Activated naive CD4-positive, alpha-beta T cell treated with anti-CD3 and anti-CD28 coated beads, Interleukin-2, amount 10 ng/mL, durations not matched to agents 7 days and 5 days (primary cell): Measurements from ENCODE around the gene MLLT3.

Experiments used
- CTCF ChIA-PET: fragments of 350-600 bp; sonication (Branson Sonifier 250); formaldehyde crosslinking; loops from one replicate; lab custom pipeline; 2021; ENCODE audit warnings: antibody characterized with exemption; lab: Charles Lee
- DNase-seq: peaks from one replicate; pipeline ENCODE4 v3.0.0-alpha.2; 2020
- H3K27ac Mint-ChIP-seq: one replicate; pipeline ENCODE4 v1.8.0; 2021; ENCODE audit warnings: mild to moderate bottlenecking, moderate library complexity, mixed read lengths
- H3K27me3 Mint-ChIP-seq: one replicate; pipeline ENCODE4 v1.8.0; 2021; ENCODE audit warnings: mild to moderate bottlenecking, mixed read lengths
- H3K36me3 Mint-ChIP-seq: one replicate; pipeline ENCODE4 v1.8.0; 2021; ENCODE audit warnings: mixed read lengths
- H3K4me1 Mint-ChIP-seq: one replicate; pipeline ENCODE4 v1.8.0; 2021; ENCODE audit warnings: mixed read lengths
- H3K4me3 Mint-ChIP-seq: one replicate; pipeline ENCODE4 v1.8.0; 2021; ENCODE audit warnings: mild to moderate bottlenecking, moderate library complexity, mixed read lengths
- H3K9me3 Mint-ChIP-seq: one replicate; pipeline ENCODE4 v1.8.0; 2021; ENCODE audit warnings: mixed read lengths

Gene MLLT3

DNA sequence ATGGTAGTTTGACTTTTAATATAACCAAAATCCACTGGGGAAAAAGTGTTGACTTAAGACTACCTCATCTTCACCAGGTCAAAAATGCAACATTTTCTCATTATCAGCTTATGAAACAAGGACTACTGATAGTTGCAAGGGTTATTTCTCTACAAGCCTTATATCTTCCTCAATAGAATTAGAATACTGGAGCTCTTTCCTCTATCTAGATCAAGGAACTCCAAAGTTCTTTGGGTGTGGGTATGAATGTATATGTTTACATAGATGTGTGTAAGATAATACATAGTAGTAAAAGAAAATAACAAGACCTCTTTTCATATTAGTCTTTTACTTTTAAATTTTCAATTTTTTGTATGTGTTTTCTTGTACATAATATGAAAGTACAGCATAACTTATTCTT, 244.5 kb downstream of the MLLT3 start:
- H3K27me3 Mint-ChIP-seq = no peaks in the 10 kb centered on the region
- H3K27ac Mint-ChIP-seq = no peak overlapping the region
- H3K4me1 Mint-ChIP-seq = peaks cover 64% of the 10 kb centered on the region
- no peaks in the 10 kb centered on the region for H3K9me3 Mint-ChIP-seq
- no peak for DNase-seq
- no peak overlapping the region for H3K4me3 Mint-ChIP-seq
- CTCF ChIA-PET = no interaction called here
- H3K36me3 Mint-ChIP-seq = peaks cover 61% of the 10 kb centered on the region

DNA sequence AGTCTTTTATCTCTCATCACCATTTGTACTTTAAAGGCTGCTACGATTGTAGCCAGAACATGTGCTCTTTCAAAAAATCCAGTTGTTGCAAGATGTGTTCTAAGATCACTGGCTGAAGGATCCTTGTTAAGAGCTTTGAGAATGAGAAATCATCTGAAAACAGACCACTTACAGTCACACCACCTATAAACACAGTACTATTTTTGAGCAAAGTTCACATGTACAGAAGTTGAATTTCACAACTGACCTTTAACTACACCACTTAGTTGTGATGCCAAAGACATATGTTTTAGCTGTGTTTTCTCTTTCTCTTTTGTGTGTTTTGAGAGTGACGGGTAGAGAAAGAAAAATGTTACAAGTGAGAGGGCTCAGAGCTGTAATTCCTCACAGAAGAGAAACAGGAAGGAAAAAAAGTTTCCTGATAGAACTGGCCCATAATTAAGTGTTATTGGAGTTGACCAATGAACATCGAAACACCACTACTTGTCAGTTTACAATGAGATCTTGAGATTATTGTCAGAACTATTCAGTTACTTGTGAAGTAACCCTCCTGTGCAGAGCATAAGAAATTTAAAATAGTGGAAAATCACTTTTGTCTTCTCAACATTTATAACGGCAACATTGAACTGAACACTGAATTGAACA, 245.4 kb downstream of the MLLT3 start:
- Mint-ChIP-seq H3K36me3 (peaks cover 54% of the 10 kb centered on the region), H3K27me3 (no peaks in the 10 kb centered on the region), H3K9me3 (no peaks in the 10 kb centered on the region), H3K27ac (peak overlapping the region; percentile 70), H3K4me3 (peak overlapping the region; percentile 5), H3K4me1 (peaks cover 57% of the 10 kb centered on the region)
- CTCF ChIA-PET = no interaction called here
- DNase-seq = no peak

DNA sequence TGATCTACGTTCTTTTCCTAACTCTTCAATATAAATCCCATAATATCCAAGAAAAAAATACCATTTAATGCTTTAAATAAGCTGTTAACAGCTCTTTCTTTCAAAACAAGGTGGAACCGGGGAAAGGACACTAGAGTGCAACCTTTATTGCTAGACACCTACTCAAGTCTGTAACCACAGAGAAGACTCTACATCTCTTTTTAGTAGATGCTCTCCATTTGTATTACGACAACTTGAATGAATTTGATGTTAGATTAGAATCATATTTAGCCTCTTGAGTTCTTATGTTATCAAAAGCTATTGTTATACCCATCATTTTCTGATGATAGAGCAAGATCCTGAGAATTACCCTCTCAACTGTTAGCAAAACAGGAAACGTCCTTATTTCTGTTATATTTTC, 246.3 kb downstream of the MLLT3 start:
- no peaks in the 10 kb centered on the region for H3K27me3 Mint-ChIP-seq
- no peak for DNase-seq
- peaks cover 66% of the 10 kb centered on the region for H3K4me1 Mint-ChIP-seq
- no peak overlapping the region for H3K4me3 Mint-ChIP-seq
- H3K27ac Mint-ChIP-seq = peak overlapping the region; percentile 64
- no peaks in the 10 kb centered on the region for H3K9me3 Mint-ChIP-seq
- peaks cover 61% of the 10 kb centered on the region for H3K36me3 Mint-ChIP-seq
- CTCF ChIA-PET = no interaction called here

DNA sequence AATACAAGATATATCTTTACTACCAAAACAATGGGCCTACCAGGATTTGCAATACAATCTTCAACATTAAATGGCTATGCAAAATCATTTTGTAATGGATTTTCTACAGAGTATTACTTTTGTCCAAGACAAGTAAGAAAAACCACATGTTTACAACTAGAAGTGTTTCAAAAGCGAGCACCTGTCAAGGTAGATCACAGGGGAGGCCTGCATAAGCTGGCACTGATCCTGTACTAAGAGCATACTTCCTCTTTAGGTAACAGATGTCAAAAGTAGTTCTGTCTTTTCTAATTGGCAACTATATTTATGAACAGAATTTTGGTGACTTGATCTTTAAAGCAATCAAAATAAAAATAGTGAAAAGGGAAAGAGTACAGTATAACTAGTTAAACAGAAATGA, 249.0 kb downstream of the MLLT3 start:
- H3K27me3 Mint-ChIP-seq = no peaks in the 10 kb centered on the region
- H3K9me3 Mint-ChIP-seq = no peaks in the 10 kb centered on the region
- H3K27ac Mint-ChIP-seq = peak overlapping the region; percentile 70
- CTCF ChIA-PET = no interaction called here
- H3K4me3 Mint-ChIP-seq = no peak overlapping the region
- H3K36me3 Mint-ChIP-seq = peaks cover 69% of the 10 kb centered on the region
- peaks cover 81% of the 10 kb centered on the region for H3K4me1 Mint-ChIP-seq
- no peak for DNase-seq

DNA sequence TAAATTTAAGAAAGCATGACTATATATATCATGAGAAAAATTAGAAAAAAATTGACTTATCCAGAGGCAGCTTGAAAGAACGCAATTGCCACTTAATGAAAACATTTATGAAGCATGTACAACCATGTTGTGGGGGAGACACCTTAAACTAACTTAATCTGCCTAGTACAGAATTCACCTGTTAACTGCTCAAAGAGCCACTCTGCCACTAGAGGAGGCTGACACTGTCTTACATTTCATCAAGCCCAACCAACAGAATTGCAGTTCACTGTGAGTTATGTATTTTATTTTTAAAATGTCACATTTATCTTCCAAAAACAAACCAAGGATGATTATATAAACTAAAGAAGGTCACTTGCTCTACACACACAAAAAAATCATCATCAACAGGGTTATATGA, 252.9 kb downstream of the MLLT3 start:
- no peak for DNase-seq
- Mint-ChIP-seq H3K36me3 (peaks cover 72% of the 10 kb centered on the region), H3K27ac (no peak overlapping the region), H3K27me3 (no peaks in the 10 kb centered on the region), H3K4me3 (no peak overlapping the region), H3K9me3 (peaks cover 7% of the 10 kb centered on the region), H3K4me1 (peaks cover 71% of the 10 kb centered on the region)
- CTCF ChIA-PET = interaction anchor here (1.0 kb wide), 1 partner anchor 572 kb away, joined by 3 read pairs; no protein-coding TSS in a partner anchor

DNA sequence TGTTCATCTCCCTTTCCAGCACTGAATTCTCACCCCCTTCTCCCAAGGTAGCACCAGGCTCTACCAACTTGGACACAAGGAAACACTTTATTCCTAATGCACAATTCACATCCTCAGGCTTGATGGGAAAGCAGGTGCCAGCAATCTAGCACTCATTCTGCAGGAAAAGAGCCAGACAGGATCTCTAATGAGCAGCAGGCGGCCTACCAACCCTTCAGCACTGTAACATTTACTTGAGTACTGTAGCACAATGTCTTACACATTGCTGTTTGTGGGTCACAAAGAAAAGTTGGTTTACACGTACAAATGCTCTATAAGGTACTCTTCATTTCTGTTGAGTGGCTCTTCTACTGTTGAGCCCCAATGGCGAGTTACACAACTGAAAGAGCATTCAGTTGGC, 254.4 kb downstream of the MLLT3 start:
- peaks cover 68% of the 10 kb centered on the region for H3K4me1 Mint-ChIP-seq
- CTCF ChIA-PET = interaction anchor here (0.7 kb wide), 1 partner anchor 9 kb away, joined by 7 read pairs; no protein-coding TSS in a partner anchor
- no peak for DNase-seq
- no peak overlapping the region for H3K4me3 Mint-ChIP-seq
- H3K27me3 Mint-ChIP-seq = no peaks in the 10 kb centered on the region
- H3K36me3 Mint-ChIP-seq = peaks cover 77% of the 10 kb centered on the region
- no peak overlapping the region for H3K27ac Mint-ChIP-seq
- peaks cover 7% of the 10 kb centered on the region for H3K9me3 Mint-ChIP-seq

DNA sequence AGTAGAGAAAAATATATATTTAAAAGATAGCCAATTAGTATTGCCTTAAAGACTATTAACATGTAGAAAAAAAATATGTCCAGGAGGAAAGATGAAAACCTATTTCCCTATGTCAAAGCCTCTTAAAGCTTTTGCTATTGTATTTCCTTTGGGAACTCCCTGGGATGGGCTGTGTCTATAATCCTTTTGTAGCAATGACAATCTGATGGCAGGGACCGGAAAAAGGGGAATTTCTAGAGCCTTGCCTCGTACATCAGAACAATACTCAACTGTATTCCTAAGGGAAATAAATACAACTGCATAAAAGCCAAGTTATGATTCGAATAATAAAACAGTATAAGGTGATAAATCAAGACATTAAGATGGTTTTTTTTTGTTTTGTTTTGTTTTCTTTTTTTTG, 257.3 kb downstream of the MLLT3 start:
- H3K27me3 Mint-ChIP-seq = no peaks in the 10 kb centered on the region
- peaks cover 76% of the 10 kb centered on the region for H3K4me1 Mint-ChIP-seq
- H3K27ac Mint-ChIP-seq = no peak overlapping the region
- CTCF ChIA-PET = interaction anchor here (1.1 kb wide), 1 partner anchor 157 kb away, joined by 3 read pairs; no protein-coding TSS in a partner anchor
- DNase-seq = no peak
- peaks cover 7% of the 10 kb centered on the region for H3K9me3 Mint-ChIP-seq
- H3K36me3 Mint-ChIP-seq = peaks cover 82% of the 10 kb centered on the region
- H3K4me3 Mint-ChIP-seq = no peak overlapping the region

DNA sequence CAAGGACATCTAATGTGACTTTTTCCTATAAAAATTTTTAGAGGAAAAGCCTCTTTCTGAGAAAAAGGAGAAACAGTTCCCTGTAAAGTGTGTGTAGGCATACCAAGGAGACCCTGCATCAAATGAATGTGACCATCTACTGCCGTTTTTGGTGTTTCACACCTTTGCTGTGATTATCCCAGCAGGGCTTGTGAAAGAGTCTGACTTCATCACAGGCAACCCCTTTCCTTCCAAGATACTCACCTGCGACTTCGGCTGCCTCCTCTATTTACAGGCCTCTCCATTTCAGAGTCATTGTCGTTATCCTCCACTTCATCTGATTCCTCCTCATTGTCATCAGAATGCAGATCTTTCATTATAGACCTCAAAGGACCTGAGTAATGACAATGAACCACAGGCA, 259.1 kb downstream of the MLLT3 start:
- DNase-seq = no peak
- no peaks in the 10 kb centered on the region for H3K27me3 Mint-ChIP-seq
- H3K4me3 Mint-ChIP-seq = no peak overlapping the region
- H3K9me3 Mint-ChIP-seq = peaks cover 7% of the 10 kb centered on the region
- H3K4me1 Mint-ChIP-seq = peaks cover 78% of the 10 kb centered on the region
- peaks cover 83% of the 10 kb centered on the region for H3K36me3 Mint-ChIP-seq
- peak overlapping the region; percentile 90 for H3K27ac Mint-ChIP-seq
- CTCF ChIA-PET = no interaction called here

DNA sequence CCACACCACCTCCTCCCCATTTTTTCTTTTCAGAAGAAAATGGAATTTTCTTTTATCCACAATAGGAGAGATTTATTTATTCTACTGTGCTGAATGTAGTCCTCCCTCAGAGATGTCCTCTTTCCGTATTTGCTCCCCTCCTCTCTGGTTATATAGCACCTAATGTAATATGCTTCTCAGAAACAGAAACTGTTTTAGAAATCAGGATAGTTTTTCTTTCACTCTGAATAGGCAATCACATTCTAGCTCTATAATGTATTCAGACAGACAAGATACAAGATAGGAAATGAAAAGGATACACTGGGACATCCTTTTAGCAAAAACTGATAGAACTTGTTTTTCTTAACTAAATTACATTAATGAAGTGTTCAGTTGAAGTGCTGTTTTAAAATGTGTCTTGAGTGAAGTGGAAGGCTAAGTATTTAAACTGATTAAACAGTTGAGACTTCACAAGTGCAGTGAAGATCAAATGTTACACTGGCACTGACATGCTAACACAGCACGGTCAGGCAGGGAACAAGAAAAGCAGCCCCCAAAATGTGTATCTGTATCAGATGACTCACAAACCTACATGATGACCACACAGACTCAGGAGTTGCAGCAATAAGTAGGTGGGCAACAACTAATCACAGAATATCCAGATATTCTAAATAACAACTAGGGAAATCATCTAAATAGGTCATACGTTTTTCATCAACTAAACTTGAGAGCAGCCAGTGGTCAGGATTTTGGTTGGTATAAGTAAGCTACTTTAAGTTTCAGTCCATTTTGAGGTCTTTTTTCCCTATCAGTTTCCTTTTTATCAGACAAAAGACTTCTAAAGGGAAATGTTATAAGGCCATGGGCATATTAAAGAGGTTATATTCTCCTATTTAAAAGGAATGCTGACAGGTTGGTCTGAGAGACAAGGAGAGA, 260.4 kb downstream of the MLLT3 start:
- Mint-ChIP-seq H3K9me3 (peaks cover 4% of the 10 kb centered on the region), H3K36me3 (peaks cover 86% of the 10 kb centered on the region), H3K27me3 (no peaks in the 10 kb centered on the region), H3K27ac (peak overlapping the region; percentile 90), H3K4me3 (peak overlapping the region; percentile 53), H3K4me1 (peaks cover 81% of the 10 kb centered on the region)
- no peak for DNase-seq
- CTCF ChIA-PET = interaction anchor here (0.6 to 1.8 kb wide), 2 partner anchors 261 to 416 kb away, joined by 3 to 7 read pairs; partner anchors contain the start of gene MLLT3

DNA sequence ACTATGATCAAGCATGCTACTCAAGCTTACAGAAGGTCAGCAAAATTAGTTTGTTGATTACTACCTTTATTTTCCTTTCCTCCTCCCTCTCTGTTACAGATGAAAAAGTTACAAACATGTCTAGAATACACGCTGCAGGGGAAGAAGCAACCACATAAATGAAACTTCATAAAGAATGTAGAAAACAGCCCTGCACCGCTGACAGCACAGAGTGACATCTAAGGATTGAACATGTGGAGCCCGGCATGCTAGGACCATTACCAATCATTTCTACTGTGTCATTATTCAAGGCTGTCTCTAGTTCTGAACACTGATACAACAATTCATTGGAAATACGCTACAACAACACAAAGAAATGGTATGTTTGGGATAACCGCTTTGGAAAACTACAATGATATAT, 261.1 kb downstream of the MLLT3 start:
- peaks cover 82% of the 10 kb centered on the region for H3K36me3 Mint-ChIP-seq
- CTCF ChIA-PET = interaction anchor here (1.0 to 1.8 kb wide), 3 partner anchors 91 to 415 kb away, joined by 3 to 7 read pairs (median 3); partner anchors contain the start of gene MLLT3
- no peaks in the 10 kb centered on the region for H3K9me3 Mint-ChIP-seq
- peak overlapping the region; percentile 90 for H3K27ac Mint-ChIP-seq
- H3K4me3 Mint-ChIP-seq = peak overlapping the region; percentile 45
- H3K27me3 Mint-ChIP-seq = no peaks in the 10 kb centered on the region
- H3K4me1 Mint-ChIP-seq = peaks cover 83% of the 10 kb centered on the region
- peak; percentile 37 for DNase-seq

DNA sequence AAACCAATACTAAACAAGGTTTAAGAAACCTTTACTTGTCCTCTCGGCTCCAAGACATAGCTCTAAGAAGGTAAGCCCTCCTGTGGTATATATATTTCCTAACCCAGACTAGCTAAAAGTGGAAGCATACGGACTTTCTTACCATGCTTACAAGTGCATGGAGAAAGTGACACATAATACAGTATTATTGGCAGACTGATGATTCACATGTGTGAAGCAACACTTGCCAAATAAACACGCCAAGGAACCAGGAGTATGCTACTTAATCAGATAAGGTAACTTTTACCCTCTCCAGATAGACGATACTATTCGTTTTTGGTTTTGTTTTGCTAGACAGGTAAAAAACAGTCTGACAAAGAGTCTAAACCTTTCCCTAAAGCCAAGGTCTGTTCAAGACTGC, 264.1 kb downstream of the MLLT3 start:
- peak overlapping the region; percentile 86 for H3K27ac Mint-ChIP-seq
- H3K36me3 Mint-ChIP-seq = peaks cover 85% of the 10 kb centered on the region
- no peak overlapping the region for H3K4me3 Mint-ChIP-seq

DNA sequence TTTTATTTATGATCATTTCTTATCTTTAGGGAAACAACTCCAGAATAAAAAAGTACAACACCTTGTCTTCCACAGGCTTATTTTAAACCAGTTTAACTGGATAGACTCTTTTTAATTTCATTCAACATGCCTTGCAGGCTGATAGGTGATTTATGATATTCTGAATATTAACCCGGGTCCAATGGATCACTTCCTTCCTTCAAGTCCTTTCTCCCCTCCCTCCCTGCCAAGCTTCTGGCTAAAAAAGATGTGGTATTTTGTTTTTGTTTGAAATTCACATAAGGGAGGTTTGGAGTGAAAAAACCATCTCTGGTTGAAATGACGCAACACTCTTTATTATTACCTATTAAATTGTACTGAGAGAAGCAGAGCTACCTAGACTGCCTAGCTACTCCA, 265.3 kb downstream of the MLLT3 start:
- Mint-ChIP-seq H3K9me3 (no peaks in the 10 kb centered on the region), H3K4me3 (no peak overlapping the region), H3K27ac (peak overlapping the region; percentile 86), H3K4me1 (peaks cover 98% of the 10 kb centered on the region), H3K27me3 (no peaks in the 10 kb centered on the region), H3K36me3 (peaks cover 87% of the 10 kb centered on the region)
- no peak for DNase-seq
- CTCF ChIA-PET = interaction anchor here (0.7 to 3.8 kb wide), 9 partner anchors 120 to 584 kb away, joined by 3 to 18 read pairs (median 4); partner anchors contain the start of gene MLLT3

More for the DNA sequence above, 264.1 kb downstream of the MLLT3 start:
- Mint-ChIP-seq H3K9me3 (no peaks in the 10 kb centered on the region), H3K4me1 (peaks cover 100% of the 10 kb centered on the region), H3K27me3 (no peaks in the 10 kb centered on the region)
- CTCF ChIA-PET = interaction anchor here (0.7 to 3.8 kb wide), 8 partner anchors 10 to 735 kb away, joined by 3 to 18 read pairs (median 3); partner anchors contain the start of gene MLLT3
- DNase-seq = no peak

DNA sequence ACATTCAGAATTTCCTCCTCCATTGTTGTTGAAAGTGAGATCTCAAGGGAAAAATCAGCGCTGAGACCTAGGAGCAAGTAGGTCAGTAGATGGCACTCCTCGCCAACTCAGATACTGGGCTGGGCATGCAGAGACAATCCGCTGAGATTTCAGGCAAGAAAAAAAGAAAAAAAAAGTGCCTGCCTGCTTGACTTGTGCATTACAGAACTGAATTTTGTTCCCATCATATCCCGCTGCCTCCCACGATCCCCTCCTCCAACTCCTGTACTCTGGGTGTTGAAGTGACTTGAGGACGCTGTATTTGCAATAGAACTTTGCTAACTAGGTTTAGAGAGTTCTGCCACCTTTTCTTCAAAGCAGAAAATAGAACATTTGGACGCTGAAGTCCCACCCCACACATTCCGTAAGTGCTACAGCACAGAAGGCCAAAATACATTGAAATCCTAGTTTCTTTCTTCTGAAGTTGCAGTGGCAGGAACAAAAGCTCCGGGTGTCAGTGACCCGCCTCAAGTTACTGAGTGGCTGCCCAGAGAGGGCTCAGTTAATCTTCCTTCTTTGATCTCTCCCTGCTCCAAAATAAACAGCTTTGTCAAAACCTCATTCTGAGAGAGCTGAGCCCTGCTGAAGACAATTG, 265.8 kb downstream of the MLLT3 start:
- Mint-ChIP-seq H3K27me3 (no peaks in the 10 kb centered on the region), H3K36me3 (peaks cover 87% of the 10 kb centered on the region), H3K4me3 (peak overlapping the region; percentile 29), H3K27ac (peak overlapping the region; percentile 86), H3K9me3 (no peaks in the 10 kb centered on the region), H3K4me1 (peaks cover 96% of the 10 kb centered on the region)
- CTCF ChIA-PET = interaction anchor here (0.7 to 3.8 kb wide), 9 partner anchors 121 to 585 kb away, joined by 3 to 18 read pairs (median 4); partner anchors contain the start of gene MLLT3
- DNase-seq = peak; percentile 80
